Measurements from ENCODE around the gene SLC6A12.
"Not testable (repeated sequence)": the region's sequence is repeated elsewhere in the genome, so short reads cannot be mapped to it uniquely, and the experiment has no call there.

The SLC6A12 gene

GRCh38 chr12:195156-195555, 18.8 kb downstream of the SLC6A12 start:
- DNase-seq = no peak

GRCh38 chr12:194276-194675, 19.7 kb downstream of the SLC6A12 start:
- DNase-seq = no peak

GRCh38 chr12:193261-193660, 20.7 kb downstream of the SLC6A12 start:
- no peak for DNase-seq

GRCh38 chr12:191541-191940, 22.4 kb downstream of the SLC6A12 start:
- no peak for DNase-seq

- no peak for DNase-seq
These were observed 23.1 kb downstream of the SLC6A12 start for GRCh38 chr12:190881-191280.

- DNase-seq = no peak
These were observed 24.4 kb downstream of the SLC6A12 start for GRCh38 chr12:189622-189962.

GRCh38 chr12:188910-189621, 24.9 kb downstream of the SLC6A12 start:
- peak; percentile 47 for DNase-seq

GRCh38 chr12:187986-188909, 25.7 kb downstream of the SLC6A12 start:
- not testable (repeated sequence) for DNase-seq

- DNase-seq = no peak
These were observed 27.8 kb downstream of the SLC6A12 start for GRCh38 chr12:186006-186625.

GRCh38 chr12:185576-185955, 28.4 kb downstream of the SLC6A12 start:
- no peak for DNase-seq

- no peak for DNase-seq
These were observed 29.0 kb downstream of the SLC6A12 start for GRCh38 chr12:184811-185575.

GRCh38 chr12:182381-182892, 31.5 kb downstream of the SLC6A12 start:
- peak; percentile 92 for DNase-seq

- DNase-seq = no peak
These were observed 32.0 kb downstream of the SLC6A12 start for GRCh38 chr12:181921-182320.

- DNase-seq = peak; percentile 94
These were observed 33.5 kb downstream of the SLC6A12 start for GRCh38 chr12:180445-180844.

- DNase-seq = no peak
These were observed 34.1 kb downstream of the SLC6A12 start for GRCh38 chr12:179885-180284.

GRCh38 chr12:179131-179884, 34.6 kb downstream of the SLC6A12 start:
- DNase-seq = no peak

- DNase-seq = no peak
These were observed 35.2 kb downstream of the SLC6A12 start for GRCh38 chr12:178829-179109.

- no peak for DNase-seq
These were observed 35.8 kb downstream of the SLC6A12 start for GRCh38 chr12:177980-178828.

GRCh38 chr12:177336-177979, 36.5 kb downstream of the SLC6A12 start:
- no peak for DNase-seq

- DNase-seq = peak; percentile 25
These were observed 37.4 kb downstream of the SLC6A12 start for GRCh38 chr12:176321-177181.
